HepG2 (cell line): ENCODE results near the gene LRRC40. TPM values are rescaled to one million over a fixed set of nuclear protein-coding genes. Genes with fewer than 3 reads are reported as not detected.

Source experiments
- ATAC-seq: fragments of 200-7000 bp; cut with Tn5 transposase; 3 replicates; pipeline ENCODE4 v1.9.1; 2020; ENCODE audit warnings: mild to moderate bottlenecking, moderate library complexity
- BruUV-seq: library from RNA; stranded (reverse); fragments of 400-500 nt; replicated peaks from 2 replicates; lab custom pipeline; 2021; lab: Mats Ljungman, UMichigan
- CTCF ChIA-PET: fragments of 300-600 bp; formaldehyde crosslinking; extraction: SDS; loops from one replicate; lab custom pipeline; 2021; ENCODE audit warnings: low total read pairs, inconsistent platforms, low intra/inter-chr PET ratio; lab: Yijun Ruan, JAX
- POLR2A ChIA-PET: fragments of 350-600 bp; sonication (Branson Sonifier 250); formaldehyde crosslinking; loops from one replicate; lab custom pipeline; 2020; ENCODE audit warnings: antibody characterized with exemption, inconsistent platforms; lab: Yijun Ruan, JAX
- DNase-seq: peaks from one replicate; pipeline ENCODE4 v3.0.0-alpha.2; 2015; ENCODE audit warnings: low spot score
- FAIRE-seq: peaks from 3 replicates; lab custom pipeline; 2011; peaks lifted over from hg19 to GRCh38; lab: Jason Lieb, UNC
- H2AFZ ChIP-seq: one replicate; pipeline ENCODE4 v1.6.1; 2011; ENCODE audit warnings: low read length, inconsistent platforms
- H3K27ac ChIP-seq: fragments of 300-600 bp; 3 replicates; pipeline ENCODE4 v1.8.0; 2011; ENCODE audit warnings: mixed run types, mild to moderate bottlenecking, mixed read lengths, low read length, inconsistent platforms; ENCODE audit not compliant: insufficient read depth; ENCODE audit errors: extremely low read length
- H3K27me3 ChIP-seq, 2 experiments: fragments of 200-600 bp in 1 of 2; 2 replicates in 1 of 2; 3 replicates in 1 of 2; pipeline versions ENCODE4 v1.6.0 to v1.8.0; 2011; ENCODE audit warnings: low read length in 2 of 2, mild to moderate bottlenecking in 2 of 2, moderate library complexity in 2 of 2, inconsistent platforms in 1 of 2; ENCODE audit not compliant: insufficient read depth in 2 of 2, control insufficient read depth in 1 of 2
- H3K36me3 ChIP-seq, 2 experiments: fragments of 200-600 bp in 1 of 2; replicated peaks in 1 of 2; 2 replicates in 1 of 2; 3 replicates in 1 of 2; pipeline versions ENCODE4 v1.5.1 to v1.8.0; 2011; ENCODE audit warnings: low read length in 2 of 2, inconsistent platforms in 1 of 2; ENCODE audit not compliant: insufficient read depth in 2 of 2, control insufficient read depth in 1 of 2
- H3K4me1 ChIP-seq: 2 replicates; pipeline ENCODE4 v1.5.1; 2012; ENCODE audit warnings: low read length, inconsistent platforms; ENCODE audit not compliant: insufficient read depth
- H3K4me2 ChIP-seq: 2 replicates; pipeline ENCODE4 v1.6.0; 2011; ENCODE audit warnings: low read depth, low read length, inconsistent platforms
- H3K4me3 ChIP-seq, 3 experiments: fragments of 200-600 bp in 1 of 3; sonication (generic), shearing (Covaris generic) in 1 of 3; replicated peaks in 1 of 3; 2 replicates each; pipeline ENCODE4 v1.5.1; 2011 to 2016; ENCODE audit warnings: low read length in 3 of 3, inconsistent platforms in 2 of 3, low read depth in 2 of 3, mild to moderate bottlenecking in 2 of 3, control low read depth in 1 of 3, mixed read lengths in 1 of 3; ENCODE audit not compliant: insufficient read depth in 1 of 3
- H3K79me2 ChIP-seq: one replicate; pipeline ENCODE4 v1.6.1; 2011; ENCODE audit warnings: low read length, inconsistent platforms; ENCODE audit not compliant: insufficient read depth
- H3K9ac ChIP-seq: 2 replicates; pipeline ENCODE4 v1.6.0; 2011; ENCODE audit warnings: mild to moderate bottlenecking, low read depth, low read length, inconsistent platforms; ENCODE audit not compliant: insufficient read depth
- H3K9me3 ChIP-seq: 2 replicates; pipeline ENCODE4 v1.5.1; 2012; ENCODE audit warnings: mild to moderate bottlenecking, low read length
- H4K20me1 ChIP-seq: 2 replicates; pipeline ENCODE4 v1.6.0; 2011; ENCODE audit warnings: inconsistent platforms, mild to moderate bottlenecking, low read length, moderate library complexity; ENCODE audit not compliant: insufficient read depth
- CEBPB ChIP-seq: IDR thresholded peaks from 2 replicates; pipeline ENCODE4 v1.6.1; 2011; ENCODE audit warnings: low read depth, low read length, improper control_type of control experiment, borderline replicate concordance
- MAFF ChIP-seq: IDR thresholded peaks from 2 replicates; pipeline ENCODE4 v1.6.1; 2011; ENCODE audit warnings: low read depth, low read length, improper control_type of control experiment
- MAFK ChIP-seq, 2 experiments: IDR thresholded peaks in 1 of 2; conservative IDR thresholded peaks in 1 of 2; 2 replicates each; pipeline ENCODE4 v1.6.1; 2011; ENCODE audit warnings: improper control_type of control experiment in 2 of 2, low read length in 2 of 2
- ZBTB7B ChIP-seq: sonication (generic); formaldehyde crosslinking; IDR thresholded peaks from 2 replicates; pipeline ENCODE4 v1.4.0; 2020; ENCODE audit warnings: missing genetic modification reagents
- ZNF501 ChIP-seq: sonication (generic); formaldehyde crosslinking; IDR thresholded peaks from 2 replicates; pipeline ENCODE4 v1.5.1; 2020; ENCODE audit warnings: mild to moderate bottlenecking, moderate library complexity, missing genetic modification reagents
- ZNF747 ChIP-seq: sonication (generic); formaldehyde crosslinking; IDR thresholded peaks from 2 replicates; pipeline ENCODE4 v1.8.1; 2023; ENCODE audit warnings: missing genetic modification reagents, mild to moderate bottlenecking, borderline replicate concordance
- WGBS: methylation state at CpG from one replicate; pipeline ENCODE4 v1.1.6; 2017; ENCODE audit warnings: low lambda C conversion rate; 5-methylcytosine and 5-hydroxymethylcytosine counted together
- in situ Hi-C: cut with HindIII; loops from 2 replicates; pipeline ENCODE4 v1.10.0; 2017; ENCODE audit warnings: low pct_unique_long_range_greater_than_20kb; ENCODE audit not compliant: extremely low pct_ligation_motif_present
- intact Hi-C: fragments of 100-400 bp; cut with micrococcal nuclease; formaldehyde crosslinking; loops from one replicate; pipeline ENCODE4 v1.10.0; 2022; ENCODE audit not compliant: unreplicated experiment
- polyA plus RNA-seq, 8 experiments: library from polyadenylated mRNA; depleted of rRNA in 3 of 8; stranded (reverse) in 7 of 8; unstranded in 1 of 8; fragments of >200 nt; fragmentation: Illumina TruSeq in 4 of 8; extraction: Trizol in 4 of 8; gene quantifications; 2 replicates each; pipeline versions ENCODE4 v1.2.1 to v1.2.3, GENCODE V29; 2011 to 2016; ENCODE audit warnings: low read depth in 4 of 8, missing spikeins in 1 of 8, mixed read lengths in 1 of 8; ENCODE audit not compliant: insufficient read depth in 1 of 8
- total RNA-seq, 5 experiments: library from RNA; depleted of rRNA; stranded (reverse); fragments of >200 nt; fragmentation: Illumina TruSeq; extraction: Trizol; gene quantifications; 2 replicates each; pipeline ENCODE4 v1.2.3, GENCODE V29; 2016; ENCODE audit warnings: low read depth in 1 of 5
- TF ChIP-seq, protein P1 (sequence below): sonication (generic); formaldehyde crosslinking; IDR thresholded peaks from 2 replicates; pipeline ENCODE4 v1.5.1; 2020; ENCODE audit warnings: mild to moderate bottlenecking, missing genetic modification reagents, moderate library complexity
- TF ChIP-seq, protein P2 (sequence below): fragments of 450-650 bp; IDR thresholded peaks from 2 replicates; pipeline ENCODE4 v1.6.1; 2017

Gene LRRC40
- total and polyA plus RNA-seq, 2 of the 13 experiments (the other 11 are each of a cell fraction or from before 2014, with no cell fraction given): 10.3 to 32.7 TPM

GRCh38 chr1:70117046-70117445, 88.3 kb downstream of the LRRC40 start (continued):
- TF ChIP-seq ZNF747 (no peak), ZNF501 (CRISPR knock-in tag) (no peak), ZBTB7B (CRISPR knock-in tag) (no peak)
- TF ChIP-seq, protein P1, sequence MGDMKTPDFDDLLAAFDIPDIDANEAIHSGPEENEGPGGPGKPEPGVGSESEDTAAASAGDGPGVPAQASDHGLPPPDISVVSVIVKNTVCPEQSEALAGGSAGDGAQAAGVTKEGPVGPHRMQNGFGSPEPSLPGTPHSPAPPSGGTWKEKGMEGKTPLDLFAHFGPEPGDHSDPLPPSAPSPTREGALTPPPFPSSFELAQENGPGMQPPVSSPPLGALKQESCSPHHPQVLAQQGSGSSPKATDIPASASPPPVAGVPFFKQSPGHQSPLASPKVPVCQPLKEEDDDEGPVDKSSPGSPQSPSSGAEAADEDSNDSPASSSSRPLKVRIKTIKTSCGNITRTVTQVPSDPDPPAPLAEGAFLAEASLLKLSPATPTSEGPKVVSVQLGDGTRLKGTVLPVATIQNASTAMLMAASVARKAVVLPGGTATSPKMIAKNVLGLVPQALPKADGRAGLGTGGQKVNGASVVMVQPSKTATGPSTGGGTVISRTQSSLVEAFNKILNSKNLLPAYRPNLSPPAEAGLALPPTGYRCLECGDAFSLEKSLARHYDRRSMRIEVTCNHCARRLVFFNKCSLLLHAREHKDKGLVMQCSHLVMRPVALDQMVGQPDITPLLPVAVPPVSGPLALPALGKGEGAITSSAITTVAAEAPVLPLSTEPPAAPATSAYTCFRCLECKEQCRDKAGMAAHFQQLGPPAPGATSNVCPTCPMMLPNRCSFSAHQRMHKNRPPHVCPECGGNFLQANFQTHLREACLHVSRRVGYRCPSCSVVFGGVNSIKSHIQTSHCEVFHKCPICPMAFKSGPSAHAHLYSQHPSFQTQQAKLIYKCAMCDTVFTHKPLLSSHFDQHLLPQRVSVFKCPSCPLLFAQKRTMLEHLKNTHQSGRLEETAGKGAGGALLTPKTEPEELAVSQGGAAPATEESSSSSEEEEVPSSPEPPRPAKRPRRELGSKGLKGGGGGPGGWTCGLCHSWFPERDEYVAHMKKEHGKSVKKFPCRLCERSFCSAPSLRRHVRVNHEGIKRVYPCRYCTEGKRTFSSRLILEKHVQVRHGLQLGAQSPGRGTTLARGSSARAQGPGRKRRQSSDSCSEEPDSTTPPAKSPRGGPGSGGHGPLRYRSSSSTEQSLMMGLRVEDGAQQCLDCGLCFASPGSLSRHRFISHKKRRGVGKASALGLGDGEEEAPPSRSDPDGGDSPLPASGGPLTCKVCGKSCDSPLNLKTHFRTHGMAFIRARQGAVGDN (CRISPR knock-in tag): no peak

- Histone ChIP-seq H3K27ac (no peak overlapping the region), H3K36me3 (no peaks in the 10 kb centered on the region), H3K79me2 (no peaks in the 10 kb centered on the region), H3K9ac (no peak overlapping the region), H4K20me1 (no peaks in the 10 kb centered on the region), H3K4me2 (no peak overlapping the region), H3K9me3 (no peaks in the 10 kb centered on the region), H3K27me3 (no peaks in the 10 kb centered on the region; a peak in 1 of 5 replicates), H3K4me1 (no peaks in the 10 kb centered on the region), H2AFZ (no peak overlapping the region), H3K4me3 (no peak overlapping the region)
- in situ Hi-C loops (no loop called here), intact Hi-C loops (no loop called here)
- DNase-seq (no peak), ATAC-seq (no peak), FAIRE-seq (no peak)
- CTCF ChIA-PET: no interaction called here
- BruUV-seq: no TSS peak
- 5% methylated on average over 3 of the region's 3 CpGs for WGBS
- POLR2A ChIA-PET: no interaction called here
- TF ChIP-seq MAFK (conservative IDR thresholded peaks at IDR 0.05 in 1 of 2, IDR thresholded peaks at IDR 0.05 in 1 of 2; ENCODE audit: low read length in 2 of 2): peak in 1 of 2 experiments; percentile 55; a peak in 3 of 4 replicates
- TF ChIP-seq CEBPB: peak; percentile 81
- peak; percentile 22; the same call in 1 of the 2 replicates for TF ChIP-seq MAFF
- TF ChIP-seq, protein P2, sequence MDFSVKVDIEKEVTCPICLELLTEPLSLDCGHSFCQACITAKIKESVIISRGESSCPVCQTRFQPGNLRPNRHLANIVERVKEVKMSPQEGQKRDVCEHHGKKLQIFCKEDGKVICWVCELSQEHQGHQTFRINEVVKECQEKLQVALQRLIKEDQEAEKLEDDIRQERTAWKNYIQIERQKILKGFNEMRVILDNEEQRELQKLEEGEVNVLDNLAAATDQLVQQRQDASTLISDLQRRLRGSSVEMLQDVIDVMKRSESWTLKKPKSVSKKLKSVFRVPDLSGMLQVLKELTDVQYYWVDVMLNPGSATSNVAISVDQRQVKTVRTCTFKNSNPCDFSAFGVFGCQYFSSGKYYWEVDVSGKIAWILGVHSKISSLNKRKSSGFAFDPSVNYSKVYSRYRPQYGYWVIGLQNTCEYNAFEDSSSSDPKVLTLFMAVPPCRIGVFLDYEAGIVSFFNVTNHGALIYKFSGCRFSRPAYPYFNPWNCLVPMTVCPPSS: no peak
Measured at GRCh38 chr1:70115315-70115714, 90.1 kb downstream of the LRRC40 start.
